Lower leg skin (tissue), 4 donors: Measurements from ENCODE around the gene WWTR1. TPM values are rescaled to one million over a fixed set of nuclear protein-coding genes. Genes with fewer than 3 reads are reported as not detected.

Source experiments
- DNase-seq, 2 donors: peaks; one replicate each; pipeline ENCODE4 v3.0.0-alpha.2; 2019; ENCODE audit warnings: low spot score in 2 of 2
- H3K4me3 ChIP-seq: fragments of 200-600 bp; sonication (generic); 2 replicates; pipeline ENCODE4 v1.5.1; 2017; ENCODE audit warnings: mild to moderate bottlenecking, low read depth; ENCODE audit not compliant: poor library complexity, severe bottlenecking
- CTCF ChIP-seq, 3 donors: fragments of 450-650 bp; IDR thresholded peaks; one replicate each; pipeline ENCODE4 v1.5.1; 2016; ENCODE audit warnings: antibody characterized with exemption in 3 of 3, mild to moderate bottlenecking in 3 of 3, moderate library complexity in 2 of 3
- POLR2A ChIP-seq, 2 donors: fragments of 450-650 bp; IDR thresholded peaks; one replicate each; pipeline ENCODE4 v1.6.1; 2016 to 2017; ENCODE audit warnings: antibody characterized with exemption in 2 of 2, mild to moderate bottlenecking in 1 of 2, moderate library complexity in 1 of 2
- WGBS, 2 donors: methylation state at CpG; one replicate each; pipeline ENCODE4 v1.1.5; 2018; 5-methylcytosine and 5-hydroxymethylcytosine counted together
- intact Hi-C: fragments of 100-400 bp; cut with DNase I; formaldehyde crosslinking; loops from one replicate; pipeline ENCODE4 v1.15.0; 2023; ENCODE audit warnings: low total_unique reads
- total RNA-seq, 4 donors: library from RNA; depleted of rRNA; stranded (reverse); fragments of >200 nt; gene quantifications; one replicate each; pipeline ENCODE4 v1.1.0, GENCODE V29; 2016

WWTR1 gene
- total RNA-seq, 4 donors from 2014 or later: 52.4 to 78.1 (median 56.1) TPM

- intact Hi-C loops: no loop called here
- H3K4me3 ChIP-seq: no peak overlapping the region
- TF ChIP-seq CTCF (IDR thresholded peaks at IDR 0.05) (no peak), POLR2A (IDR thresholded peaks at IDR 0.05) (no peak)
- peak in 1 of 2 donors; percentile 39 for DNase-seq
- WGBS, 2 donors: 9 to 14% methylated on average over 8 of the region's 8 CpGs
These were observed 76.0 kb downstream of the WWTR1 start for GRCh38 chr3:149581681-149582370.

GRCh38 chr3:149581248-149581647, 76.6 kb downstream of the WWTR1 start:
- no peak for TF ChIP-seq POLR2A (IDR thresholded peaks at IDR 0.05)
- no peak for TF ChIP-seq CTCF (IDR thresholded peaks at IDR 0.05)
- WGBS, 2 donors: 21 to 30% methylated on average over 2 of the region's 2 CpGs
- DNase-seq: no peak
- intact Hi-C loops: no loop called here
- H3K4me3 ChIP-seq: no peak overlapping the region

GRCh38 chr3:149579838-149580542, 77.8 kb downstream of the WWTR1 start:
- intact Hi-C loops: no loop called here
- WGBS, 2 donors: 44 to 45% methylated on average over 4 of the region's 4 CpGs
- TF ChIP-seq CTCF (IDR thresholded peaks at IDR 0.05) (no peak), POLR2A (IDR thresholded peaks at IDR 0.05) (no peak)
- DNase-seq: no peak
- no peak overlapping the region for H3K4me3 ChIP-seq

GRCh38 chr3:149579161-149579560, 78.7 kb downstream of the WWTR1 start:
- DNase-seq: no peak
- WGBS, 2 donors: 68 to 74% methylated on average over 1 of the region's 1 CpG
- TF ChIP-seq POLR2A (IDR thresholded peaks at IDR 0.05): no peak
- no peak for TF ChIP-seq CTCF (IDR thresholded peaks at IDR 0.05)
- intact Hi-C loops: no loop called here
- H3K4me3 ChIP-seq: no peak overlapping the region

GRCh38 chr3:149577801-149578200, 80.0 kb downstream of the WWTR1 start:
- no peak for TF ChIP-seq CTCF (IDR thresholded peaks at IDR 0.05)
- TF ChIP-seq POLR2A (IDR thresholded peaks at IDR 0.05): no peak
- 92 to 97% methylated on average over 2 of the region's 2 CpGs for WGBS, 2 donors
- DNase-seq: no peak
- intact Hi-C loops: no loop called here
- H3K4me3 ChIP-seq: no peak overlapping the region
